GM18505 (cell line): ENCODE data around the gene EMILIN2.

Source experiments
- ATAC-seq: cut with Tn5 transposase; IDR thresholded peaks from one replicate; pipeline ENCODE4 v1.9.1; 2021; ENCODE audit not compliant: unreplicated experiment
- POLR2A ChIP-seq: IDR thresholded peaks from 4 replicates; pipeline ENCODE4 v1.6.1; 2011; ENCODE audit warnings: borderline replicate concordance; ENCODE audit not compliant: insufficient read depth, insufficient read length; ENCODE audit errors: extremely low read depth

Gene EMILIN2

GRCh38 chr18:2879889-2880288 lies 33.1 kb downstream of the EMILIN2 start:
- TF ChIP-seq POLR2A = no peak
- no peak for ATAC-seq

DNA sequence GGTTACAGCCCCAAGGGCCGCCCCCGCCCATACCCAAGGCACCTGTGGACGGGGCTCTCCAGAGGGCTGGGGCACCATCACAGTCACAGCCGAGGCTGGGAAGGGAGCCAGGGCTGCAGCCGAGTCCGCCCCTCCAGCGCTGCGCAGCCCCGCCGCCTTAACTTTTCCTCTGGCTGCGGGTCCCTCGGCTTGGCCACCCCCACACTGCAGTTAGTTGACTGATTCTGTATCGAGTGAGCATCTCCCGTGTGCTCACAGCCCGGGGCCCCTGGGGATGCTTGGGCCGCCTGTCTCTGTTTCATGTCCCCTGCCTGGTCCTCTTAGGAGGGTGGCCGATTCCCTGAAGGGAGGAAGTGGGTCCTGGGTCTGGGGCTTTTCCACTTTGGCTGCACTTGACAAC lies 33.7 kb downstream of the EMILIN2 start:
- TF ChIP-seq POLR2A = no peak
- no peak for ATAC-seq

GRCh38 chr18:2881088-2881839 lies 34.5 kb downstream of the EMILIN2 start:
- ATAC-seq = no peak

GRCh38 chr18:2881840-2882195 lies 35.0 kb downstream of the EMILIN2 start:
- TF ChIP-seq POLR2A = no peak
- no peak for ATAC-seq

More at GRCh38 chr18:2881088-2881839, 34.5 kb downstream of the EMILIN2 start:
- TF ChIP-seq POLR2A = no peak

GRCh38 chr18:2882201-2882600 lies 35.4 kb downstream of the EMILIN2 start:
- ATAC-seq = no peak
- TF ChIP-seq POLR2A = no peak

- TF ChIP-seq POLR2A = no peak
Measured at GRCh38 chr18:2883076-2883735, 36.4 kb downstream of the EMILIN2 start.

DNA sequence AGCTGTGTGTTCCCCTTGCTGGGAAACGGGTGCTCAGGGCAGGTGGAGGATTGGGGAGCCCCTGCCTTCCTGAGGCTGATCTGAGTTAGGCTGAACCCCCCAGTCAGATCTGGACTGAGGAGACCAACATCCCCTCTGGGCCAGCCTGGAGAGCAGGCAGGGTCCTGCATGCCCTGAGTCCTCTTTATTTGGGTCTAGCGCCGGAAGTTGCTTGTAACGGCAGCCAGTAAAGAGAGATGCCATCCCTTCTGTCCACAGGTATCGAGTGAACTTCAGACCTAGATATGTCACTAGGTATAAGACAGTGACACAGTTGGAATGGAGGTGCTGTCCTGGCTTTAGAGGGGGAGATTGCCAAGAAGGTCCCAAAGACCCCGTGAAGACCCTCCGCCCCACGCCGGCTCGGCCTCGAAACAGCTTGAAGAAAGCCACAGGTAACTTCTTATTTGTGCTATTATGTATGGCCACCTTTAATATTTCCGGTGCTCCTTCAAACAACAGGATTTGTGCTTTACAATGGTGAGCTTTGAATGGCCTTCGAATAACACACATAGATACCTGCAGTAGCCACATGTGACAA lies 38.0 kb downstream of the EMILIN2 start:
- no peak for TF ChIP-seq POLR2A

More at GRCh38 chr18:2883076-2883735, 36.4 kb downstream of the EMILIN2 start:
- peak; percentile 78 for ATAC-seq

GRCh38 chr18:2887470-2887869 lies 40.7 kb downstream of the EMILIN2 start:
- no peak for ATAC-seq
- TF ChIP-seq POLR2A = no peak

More for the DNA sequence above, 38.0 kb downstream of the EMILIN2 start:
- ATAC-seq = no peak

DNA sequence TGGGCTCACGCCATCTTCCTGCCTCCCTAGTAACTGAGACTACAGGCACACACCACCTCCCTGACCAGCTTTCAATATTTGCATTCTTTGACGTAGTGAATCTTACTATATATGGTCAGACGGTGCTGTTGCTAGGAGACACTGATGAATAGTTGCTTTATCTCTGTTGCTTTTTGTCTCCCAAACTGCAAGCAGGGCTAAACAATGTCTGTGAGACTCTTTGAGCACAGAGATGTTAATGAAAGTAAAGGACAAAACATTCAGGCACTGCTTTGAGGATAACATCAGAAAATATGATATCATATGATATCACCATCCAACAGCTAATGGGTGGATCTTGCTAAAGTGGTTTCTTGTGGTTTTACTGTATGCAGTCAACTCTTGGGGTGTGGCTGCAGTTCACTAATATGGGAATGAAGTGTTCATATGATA lies 43.0 kb downstream of the EMILIN2 start:
- TF ChIP-seq POLR2A = no peak
- ATAC-seq = no peak

GRCh38 chr18:2890606-2891005 lies 43.8 kb downstream of the EMILIN2 start:
- no peak for TF ChIP-seq POLR2A
- ATAC-seq = no peak

DNA sequence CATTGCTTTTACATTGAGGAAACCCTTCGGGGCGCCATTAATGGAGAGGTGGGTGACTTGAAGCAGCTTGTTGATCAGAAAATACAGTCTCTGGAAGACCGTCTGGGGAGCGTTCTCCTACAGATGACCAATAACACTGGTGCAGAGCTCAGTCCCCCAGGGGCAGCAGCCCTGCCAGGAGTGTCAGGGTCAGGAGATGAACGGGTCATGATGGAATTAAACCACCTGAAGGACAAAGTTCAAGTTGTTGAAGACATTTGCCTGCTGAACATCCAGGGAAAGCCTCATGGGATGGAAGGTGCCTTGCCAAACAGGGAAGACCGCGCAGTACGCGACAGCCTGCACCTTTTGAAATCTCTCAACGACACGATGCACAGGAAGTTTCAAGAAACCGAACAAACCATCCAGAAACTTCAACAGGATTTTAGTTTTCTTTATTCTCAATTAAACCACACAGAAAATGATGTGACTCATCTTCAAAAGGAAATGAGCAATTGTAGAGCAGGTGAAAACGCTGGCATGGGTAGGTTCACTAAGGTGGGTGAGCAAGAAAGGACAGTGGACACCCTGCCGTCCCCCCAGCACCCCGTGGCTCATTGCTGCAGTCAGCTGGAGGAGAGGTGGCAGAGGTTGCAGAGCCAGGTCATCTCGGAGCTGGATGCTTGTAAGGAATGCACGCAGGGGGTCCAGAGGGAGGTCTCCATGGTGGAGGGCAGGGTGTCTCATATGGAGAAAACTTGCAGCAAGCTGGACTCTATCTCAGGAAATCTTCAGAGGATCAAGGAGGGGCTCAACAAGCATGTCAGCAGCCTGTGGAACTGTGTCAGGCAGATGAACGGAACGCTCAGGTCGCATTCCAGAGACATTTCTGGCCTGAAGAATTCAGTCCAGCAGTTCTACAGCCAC lies 45.0 kb downstream of the EMILIN2 start:
- no peak for TF ChIP-seq POLR2A
- ATAC-seq = no peak

DNA sequence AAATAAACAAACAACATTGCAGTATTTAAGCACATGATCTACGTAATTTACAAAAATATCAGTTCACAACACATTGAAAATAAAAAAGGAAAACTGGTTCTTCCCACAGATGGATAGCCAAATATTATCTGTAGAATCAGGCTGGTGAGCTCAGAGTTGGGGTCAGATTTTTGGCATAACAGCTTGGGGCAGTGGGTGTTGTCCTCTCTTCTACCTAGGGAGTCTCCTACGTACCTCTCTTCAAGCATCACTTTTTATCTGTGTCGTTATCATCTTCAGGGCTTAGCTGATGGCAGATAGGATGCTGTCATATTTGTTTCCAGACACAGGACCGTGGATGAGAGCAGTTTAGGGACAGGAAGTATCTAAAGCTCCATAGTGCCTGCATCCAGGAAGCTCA lies 46.2 kb downstream of the EMILIN2 start:
- ATAC-seq = no peak
- TF ChIP-seq POLR2A = no peak

GRCh38 chr18:2893676-2894075 lies 46.9 kb downstream of the EMILIN2 start:
- no peak for ATAC-seq
- TF ChIP-seq POLR2A = no peak
